OCI-M1 (cell line): ENCODE measurements around the gene RPS6KC1.
"Not testable (repeated sequence)": the region's sequence is repeated elsewhere in the genome, so short reads cannot be mapped to it uniquely, and the experiment has no call there.

ENCODE experiments used
- DNase-seq: peaks from one replicate; lab custom pipeline; 2025; lab: John Stamatoyannopoulos, UW

RPS6KC1 gene

GRCh38 chr1:213051127-213051880, at the start of gene RPS6KC1:
Gene RPS6KC1, plus strand, starts transcription at chr1:213051241. Its CDS starts 164 bp downstream, at chr1:213051405.
- DNase-seq = peak; percentile 99

DNA sequence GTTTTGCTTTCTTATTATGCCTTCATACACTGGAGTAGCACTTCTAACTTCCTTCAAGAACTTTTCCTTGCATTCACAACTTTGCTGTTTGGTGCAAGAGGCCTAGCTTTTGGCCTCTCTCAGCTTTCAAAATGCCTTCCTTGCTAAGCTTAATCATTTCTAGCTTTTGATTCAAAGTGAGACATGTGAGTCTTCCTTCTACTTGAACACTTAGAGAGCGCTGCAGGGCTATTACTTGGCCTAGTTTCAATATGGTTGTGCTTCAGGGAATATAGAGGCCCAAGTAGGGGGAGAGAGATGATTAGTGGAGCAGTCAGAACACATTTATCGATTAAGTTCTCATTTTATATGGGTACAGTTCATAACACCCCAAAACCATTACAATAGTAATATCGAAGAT, 47.8 kb upstream of the RPS6KC1 start:
- no peak for DNase-seq

DNA sequence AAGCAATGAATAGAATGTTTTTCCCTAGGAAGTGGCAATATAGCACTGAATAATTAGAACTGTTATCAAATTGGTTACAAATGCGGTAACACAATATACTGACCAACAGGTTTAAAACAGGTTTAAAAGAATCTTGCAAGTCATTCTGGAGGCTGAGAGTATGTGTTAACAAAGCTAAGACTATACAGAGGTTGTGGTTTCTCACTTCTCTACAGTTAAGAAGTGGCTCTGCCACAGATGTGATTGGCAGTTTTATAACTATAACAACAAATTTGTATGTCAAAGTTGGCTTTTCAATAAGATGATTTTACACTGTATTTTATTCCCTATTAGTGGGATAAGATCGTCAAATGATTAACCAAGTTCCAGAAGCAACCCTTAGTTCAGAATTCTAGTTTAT, 42.5 kb upstream of the RPS6KC1 start:
- DNase-seq = peak; percentile 60

DNA sequence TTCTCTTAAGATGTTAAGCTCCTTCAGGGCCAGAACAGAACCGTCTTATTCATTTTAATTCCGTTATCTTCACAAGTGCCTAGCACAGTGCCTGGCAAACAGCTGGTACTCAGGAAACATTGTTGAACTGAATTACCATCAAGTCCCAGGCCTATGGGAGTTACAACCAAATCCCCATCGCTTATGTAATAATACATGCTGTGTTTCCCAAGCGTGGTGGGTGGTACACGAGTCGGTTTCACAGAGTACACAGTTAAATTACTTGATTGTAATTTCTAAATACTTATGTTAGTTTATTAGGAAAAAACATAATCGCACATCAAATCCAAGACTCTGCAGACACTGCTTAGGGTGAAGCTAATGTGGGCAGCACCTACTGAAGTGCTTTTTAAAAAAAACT, 36.4 kb upstream of the RPS6KC1 start:
- peak; percentile 66 for DNase-seq

- DNase-seq = peak; percentile 99
Measured at GRCh38 chr1:213015099-213016050, 35.7 kb upstream of the RPS6KC1 start, which contains the start of gene ANGEL2. Gene ANGEL2, minus strand, starts transcription at chr1:213015867. Its CDS starts 196 bp downstream, at chr1:213015671.

DNA sequence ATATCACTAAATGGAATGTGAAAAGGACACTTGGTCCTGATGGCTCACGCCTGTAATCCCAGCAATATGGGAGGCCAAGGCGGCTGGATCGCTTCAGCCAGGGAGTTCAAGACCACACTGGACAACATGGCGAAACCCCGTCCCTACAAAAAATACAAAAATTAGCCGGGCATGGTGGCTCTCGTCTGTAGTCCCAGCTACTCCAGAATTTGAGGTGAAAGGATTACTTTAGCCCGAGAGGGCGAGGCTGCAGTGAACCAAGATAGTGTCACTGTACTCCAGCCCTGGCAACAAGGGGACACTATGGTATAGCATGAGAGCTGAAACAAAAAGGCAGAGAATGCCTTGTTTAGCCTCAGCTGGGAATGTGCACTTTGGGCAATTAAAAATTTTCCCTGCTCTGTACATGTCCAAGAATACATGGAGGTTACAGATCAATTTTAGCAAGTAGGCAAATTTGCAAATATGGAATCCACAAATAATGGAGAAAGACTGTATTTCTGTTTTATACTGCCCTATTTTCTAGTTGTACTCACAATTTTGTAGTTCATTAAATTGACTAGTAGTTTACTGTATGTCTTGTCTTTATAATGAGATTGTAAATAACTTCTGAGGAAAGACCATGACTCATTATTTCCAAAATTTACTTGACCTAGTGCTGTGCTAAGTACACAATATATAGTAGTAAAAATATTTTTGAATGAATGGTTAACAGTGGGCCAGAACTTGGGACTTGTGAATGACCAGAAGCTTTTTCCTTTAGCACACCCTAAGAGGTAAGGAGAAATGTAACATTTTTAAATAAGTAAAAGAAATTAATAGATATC, 33.4 kb upstream of the RPS6KC1 start:
- DNase-seq = peak; percentile 47

- no peak for DNase-seq
Measured at GRCh38 chr1:213019450-213019849, 31.6 kb upstream of the RPS6KC1 start.

DNA sequence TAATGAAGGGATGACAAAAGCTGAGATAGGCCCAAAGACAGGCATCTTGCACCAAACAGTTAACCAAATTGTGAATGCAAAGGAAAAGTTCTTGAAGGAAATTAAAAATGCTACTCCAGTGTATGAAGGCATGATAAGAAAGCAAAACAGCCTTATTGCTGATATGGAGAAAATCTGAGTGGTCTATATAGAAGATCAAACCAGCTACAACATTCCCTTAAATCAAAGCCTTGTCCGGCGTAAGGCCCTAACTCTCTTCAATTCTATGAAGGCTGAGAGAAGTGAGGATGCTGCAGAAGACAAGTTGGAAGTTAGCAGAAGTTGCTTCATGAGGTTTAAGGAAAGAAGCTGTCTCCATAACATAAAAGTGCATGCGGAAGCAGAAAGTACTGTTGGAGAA, 31.0 kb upstream of the RPS6KC1 start:
- DNase-seq = no peak

- not testable (repeated sequence) for DNase-seq
Measured at GRCh38 chr1:213027024-213027423, 24.0 kb upstream of the RPS6KC1 start.

- no peak for DNase-seq
Measured at GRCh38 chr1:213032651-213033050, 18.4 kb upstream of the RPS6KC1 start.

DNA sequence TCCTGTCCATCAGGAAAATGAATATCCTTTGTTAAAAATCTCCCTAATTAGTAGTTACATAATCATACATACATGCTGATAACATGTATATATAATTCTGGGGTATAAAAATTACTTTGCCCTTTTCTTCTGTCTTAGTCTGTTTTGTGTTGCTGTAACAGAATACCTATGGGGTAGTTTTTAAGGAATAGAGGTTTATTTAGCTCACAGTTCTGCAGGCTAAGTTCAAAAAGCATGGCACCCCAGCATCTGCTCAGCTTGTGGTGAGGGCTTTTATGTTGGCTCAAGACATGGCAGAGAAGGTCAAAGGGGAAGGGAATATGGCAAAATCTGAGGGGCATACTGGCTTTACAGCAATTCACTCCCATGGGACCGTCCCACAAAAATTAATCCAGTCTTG, 16.3 kb upstream of the RPS6KC1 start:
- no peak for DNase-seq

- DNase-seq = no peak
Measured at GRCh38 chr1:213035573-213035972, 15.5 kb upstream of the RPS6KC1 start.

DNA sequence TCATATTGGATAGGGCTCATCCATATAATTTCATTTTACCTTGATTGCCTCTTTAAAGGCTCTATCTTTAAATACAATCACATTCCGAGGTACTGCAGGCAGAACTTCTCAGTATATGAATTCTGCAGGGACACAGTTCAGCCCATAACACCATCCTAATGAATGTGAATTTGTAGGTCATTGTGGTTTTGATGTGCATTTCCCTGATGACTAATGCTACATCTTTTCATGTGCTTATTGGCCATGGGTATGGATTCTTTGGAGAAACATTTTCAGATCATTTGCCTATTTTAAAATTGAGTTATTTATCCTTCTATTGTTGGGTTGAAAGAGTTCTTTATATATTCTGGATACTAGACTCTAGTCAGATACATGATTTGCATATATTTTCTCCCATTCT, 9.6 kb upstream of the RPS6KC1 start:
- peak; percentile 65 for DNase-seq

- peak; percentile 95 for DNase-seq
Measured at GRCh38 chr1:213045321-213046226, 5.5 kb upstream of the RPS6KC1 start.

DNA sequence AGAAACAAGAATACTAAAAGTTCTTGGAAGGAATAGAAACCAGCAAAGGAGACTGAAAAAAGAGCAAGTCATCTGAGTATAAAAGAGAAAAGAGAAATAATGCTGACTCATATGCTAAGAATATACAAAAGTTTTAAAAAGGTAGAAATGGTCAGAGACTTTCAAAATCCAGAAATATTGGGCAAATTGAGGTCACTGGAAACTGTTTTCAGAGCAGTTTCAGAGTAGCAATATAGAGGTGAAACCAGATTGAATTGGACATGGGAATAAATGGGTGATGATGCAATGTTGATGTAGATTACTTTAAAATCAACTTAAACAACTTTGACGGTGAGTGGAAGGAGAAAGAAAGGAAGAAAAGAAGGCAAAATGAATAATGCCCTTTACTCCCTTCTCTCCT, 1.8 kb upstream of the RPS6KC1 start:
- DNase-seq = peak; percentile 79

- DNase-seq = no peak
Measured at GRCh38 chr1:213050745-213051126, 305 bp upstream of the RPS6KC1 start.

DNA sequence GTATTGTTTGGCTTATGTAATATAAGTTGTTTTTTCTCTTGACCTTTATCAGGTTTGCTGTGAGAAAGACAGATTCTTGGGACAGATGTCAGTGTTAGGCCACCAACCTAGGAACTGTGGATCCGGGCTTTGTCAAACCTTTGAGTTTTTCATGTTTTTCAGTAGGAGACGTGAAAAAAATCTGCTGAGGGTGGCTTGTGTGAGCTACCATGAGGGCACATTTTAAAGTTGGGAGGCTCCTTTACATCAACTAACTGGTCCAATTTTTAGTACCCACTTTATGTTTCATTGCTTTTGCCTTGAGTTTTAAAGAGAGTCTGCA, 801 bp downstream of the RPS6KC1 start:
- no peak for DNase-seq

GRCh38 chr1:213053455-213053854, 2.4 kb downstream of the RPS6KC1 start:
- DNase-seq = peak; percentile 70

GRCh38 chr1:213054142-213054541, 3.1 kb downstream of the RPS6KC1 start:
- DNase-seq = no peak

- DNase-seq = peak; percentile 93
Measured at GRCh38 chr1:213054733-213055591, 3.9 kb downstream of the RPS6KC1 start.
